GM06990 (cell line): ENCODE data around the gene NSRP1.
"Not testable (repeated sequence)": the region's sequence is repeated elsewhere in the genome, so short reads cannot be mapped to it uniquely, and the experiment has no call there.

Experiments used
- DNase-seq: peaks from one replicate; pipeline ENCODE4 v3.0.0-alpha.2; 2011; ENCODE audit not compliant: insufficient read length; ENCODE audit errors: extremely low read depth
- H3K27me3 ChIP-seq: replicated peaks from 2 replicates; pipeline ENCODE4 v1.6.0; 2011; ENCODE audit warnings: low read length; ENCODE audit not compliant: control insufficient read depth, insufficient read depth
- H3K36me3 ChIP-seq: 2 replicates; pipeline ENCODE4 v1.5.1; 2011; ENCODE audit warnings: low read length; ENCODE audit not compliant: control insufficient read depth, insufficient read depth
- H3K4me3 ChIP-seq: replicated peaks from 2 replicates; pipeline ENCODE4 v1.5.1; 2011; ENCODE audit warnings: low read depth, mild to moderate bottlenecking, control low read depth, low read length
- CTCF ChIP-seq: IDR thresholded peaks from 2 replicates; pipeline ENCODE4 v1.5.1; 2011; ENCODE audit warnings: low read length, control low read depth, mild to moderate bottlenecking, inconsistent platforms; ENCODE audit not compliant: insufficient read depth, poor library complexity, severe bottlenecking

NSRP1 gene

GRCh38 chr17:30200106-30200505 is 83.5 kb downstream of the NSRP1 start:
- Histone ChIP-seq H3K4me3 (no peak overlapping the region), H3K27me3 (no peaks in the 10 kb centered on the region), H3K36me3 (no peaks in the 10 kb centered on the region)
- no peak for TF ChIP-seq CTCF
- DNase-seq: no peak

GRCh38 chr17:30200656-30201055 is 84.0 kb downstream of the NSRP1 start:
- not testable (repeated sequence) for H3K4me3 ChIP-seq, DNase-seq, H3K36me3 ChIP-seq, H3K27me3 ChIP-seq

- Histone ChIP-seq H3K4me3 (no peak overlapping the region), H3K27me3 (no peaks in the 10 kb centered on the region), H3K36me3 (no peaks in the 10 kb centered on the region)
- no peak for DNase-seq
- TF ChIP-seq CTCF: peak; percentile 50
Measured at GRCh38 chr17:30203471-30203981, 86.9 kb downstream of the NSRP1 start.

- no peak for TF ChIP-seq CTCF
- Histone ChIP-seq H3K4me3 (no peak overlapping the region), H3K36me3 (no peaks in the 10 kb centered on the region), H3K27me3 (no peaks in the 10 kb centered on the region)
- DNase-seq: no peak
Measured at GRCh38 chr17:30207655-30208054, 91.0 kb downstream of the NSRP1 start.

GRCh38 chr17:30208214-30208613 is 91.6 kb downstream of the NSRP1 start:
- no peak for DNase-seq
- Histone ChIP-seq H3K36me3 (no peaks in the 10 kb centered on the region), H3K4me3 (no peak overlapping the region), H3K27me3 (no peaks in the 10 kb centered on the region)
- no peak for TF ChIP-seq CTCF

GRCh38 chr17:30209930-30210329 is 93.3 kb downstream of the NSRP1 start:
- H3K4me3 ChIP-seq: no peak overlapping the region
- DNase-seq: no peak
- no peaks in the 10 kb centered on the region for H3K27me3 ChIP-seq
- H3K36me3 ChIP-seq: no peaks in the 10 kb centered on the region
- TF ChIP-seq CTCF: no peak
